SHP77 treated with DMSO at 0.1 percent for 48 hours (cell line): ENCODE data around the gene ASB1.
"Not testable (repeated sequence)": the region's sequence is repeated elsewhere in the genome, so short reads cannot be mapped to it uniquely, and the experiment has no call there.

Experiments
- DNase-seq: peaks from one replicate; lab custom pipeline; 2025; lab: John Stamatoyannopoulos, UW

ASB1 gene

GRCh38 chr2:238423561-238424312 lies 3.0 kb upstream of the ASB1 start:
- no peak for DNase-seq

GRCh38 chr2:238424313-238424700 lies 2.4 kb upstream of the ASB1 start:
- DNase-seq = no peak

DNA sequence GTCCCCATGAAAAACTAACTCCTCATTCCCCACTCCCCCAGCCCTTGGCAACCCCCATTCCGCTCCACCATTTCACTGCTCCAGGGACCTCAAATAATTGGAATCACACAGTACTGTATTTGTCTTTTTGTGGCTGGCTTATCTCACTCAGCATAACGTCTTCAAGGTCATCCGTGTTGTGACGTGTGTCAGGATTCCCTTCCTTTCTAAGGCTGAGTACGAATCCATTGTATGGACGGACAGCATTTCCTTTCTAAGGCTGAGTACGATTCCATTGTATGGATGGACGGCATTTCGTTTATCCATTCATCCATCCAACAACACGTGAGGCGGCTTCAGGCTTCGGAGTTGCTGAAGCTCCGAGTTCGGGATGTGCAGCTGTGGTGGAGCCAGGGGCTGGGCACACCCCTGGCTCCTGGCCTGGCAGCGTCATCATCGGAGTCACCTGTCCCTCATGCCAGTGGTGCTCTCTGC lies 1.2 kb upstream of the ASB1 start:
- no peak for DNase-seq

GRCh38 chr2:238425979-238426567 lies 654 bp upstream of the ASB1 start:
- peak; percentile 12 for DNase-seq

- DNase-seq = no peak
These were observed 872 bp downstream of the ASB1 start for GRCh38 chr2:238427435-238428162.

DNA sequence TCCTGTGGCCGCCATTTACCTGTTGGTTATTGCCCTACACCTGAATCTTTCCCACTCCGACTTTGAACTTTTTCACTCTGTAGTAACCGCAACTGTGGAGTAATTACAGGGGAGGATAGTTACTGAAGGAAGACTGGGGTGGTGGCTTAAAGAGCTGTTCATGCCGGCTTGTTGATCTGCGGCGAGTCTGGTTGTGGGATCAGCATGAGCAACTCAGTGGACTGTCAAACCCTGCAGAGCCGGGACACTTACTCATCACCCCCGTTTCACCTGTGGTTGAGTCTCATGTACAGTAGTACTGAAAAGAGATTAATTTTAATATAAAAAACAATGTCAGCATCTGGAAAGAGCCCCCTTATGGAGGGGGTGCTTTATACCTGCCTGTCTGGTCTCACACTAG lies 2.1 kb downstream of the ASB1 start:
- DNase-seq = no peak

- DNase-seq = no peak
These were observed 4.1 kb downstream of the ASB1 start for GRCh38 chr2:238430781-238431180.

GRCh38 chr2:238431456-238431855 lies 4.7 kb downstream of the ASB1 start:
- no peak for DNase-seq

- no peak for DNase-seq
These were observed 6.7 kb downstream of the ASB1 start for GRCh38 chr2:238433300-238433915.

DNA sequence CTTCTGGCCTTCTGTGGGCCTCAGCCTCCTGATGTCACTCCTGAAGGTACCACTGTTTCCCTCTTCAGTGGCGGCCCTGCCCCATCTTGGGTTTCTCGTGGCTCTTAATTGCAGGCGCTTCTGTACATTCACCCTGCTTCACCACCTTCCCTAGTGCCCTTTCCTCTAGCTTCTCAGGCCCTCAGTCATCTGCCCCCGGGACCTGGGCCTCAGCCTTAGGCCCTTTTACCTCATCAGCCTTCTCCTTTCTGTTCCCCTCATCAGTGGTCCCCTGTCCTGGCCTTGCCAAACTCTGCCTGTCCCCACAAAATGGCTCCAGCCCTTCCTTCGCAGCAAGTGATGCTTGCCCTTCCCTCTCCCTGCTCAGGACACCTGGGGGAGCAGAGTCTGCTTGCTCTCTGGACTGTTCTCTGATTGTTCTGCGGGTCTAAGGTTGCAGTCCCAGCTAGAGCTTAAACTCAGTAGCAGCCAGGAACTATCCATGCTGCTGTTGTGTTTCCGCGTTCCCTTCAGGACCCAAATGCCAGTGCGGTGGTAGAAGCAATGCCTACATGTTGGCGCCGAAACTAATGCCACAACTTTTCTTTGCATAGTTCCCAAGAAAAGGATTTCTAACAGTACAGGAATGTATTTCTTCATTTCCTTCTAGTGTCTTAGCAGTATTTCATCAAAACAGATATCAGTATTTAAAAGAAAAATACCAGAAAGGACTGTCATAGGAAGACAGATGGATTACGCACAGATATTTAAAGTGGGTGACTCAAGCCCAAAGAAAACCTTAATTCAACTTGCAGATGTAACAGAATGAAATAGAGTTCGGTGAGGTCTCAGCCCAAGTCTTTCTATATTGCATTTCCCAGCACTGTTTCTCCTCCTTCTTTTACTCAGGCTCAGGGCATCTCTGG lies 7.5 kb downstream of the ASB1 start:
- DNase-seq = no peak

DNA sequence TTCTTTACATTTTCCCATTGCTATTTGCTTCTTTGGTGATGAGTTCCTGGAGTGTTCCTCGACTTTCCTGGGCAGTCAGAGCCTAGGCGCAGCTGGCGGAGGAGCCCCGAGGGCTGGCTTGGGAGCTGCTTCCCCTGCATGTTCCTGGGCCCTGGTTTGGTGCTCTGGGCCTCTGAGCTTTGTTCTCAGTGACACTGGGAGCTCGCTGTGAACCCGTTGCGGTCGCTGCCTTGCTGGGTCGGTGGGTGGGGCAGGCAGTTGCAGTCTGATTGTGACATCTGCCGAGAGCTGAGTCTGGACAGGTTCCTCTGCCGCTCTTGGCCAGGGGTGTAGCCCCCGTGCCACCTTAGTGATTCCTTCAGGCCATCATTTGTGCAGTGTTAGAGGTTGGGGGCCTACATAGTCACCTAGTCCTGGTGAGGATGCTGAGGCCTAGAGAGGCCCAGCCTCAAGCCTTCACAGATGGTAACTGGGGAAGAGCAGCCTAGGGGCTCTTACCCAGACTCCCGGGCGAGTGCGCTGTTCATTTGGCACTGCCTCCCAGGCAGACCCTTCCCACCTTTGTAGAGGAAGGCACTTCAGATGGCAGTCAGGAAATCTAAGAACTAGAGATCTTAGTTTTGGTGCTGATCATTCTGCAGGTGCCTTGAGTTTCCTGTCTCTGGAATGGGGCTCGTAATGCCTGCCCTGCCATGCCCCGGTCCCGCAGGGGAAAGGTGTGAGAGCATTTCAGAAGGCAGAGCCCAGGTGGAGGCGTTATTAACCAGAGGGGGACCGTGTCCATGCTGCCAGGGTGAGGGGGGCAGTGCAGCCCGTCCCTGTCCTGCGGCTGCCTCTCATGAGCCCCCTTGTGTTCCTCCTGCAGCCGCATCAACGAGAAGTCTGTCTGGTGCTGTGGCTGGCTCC lies 8.4 kb downstream of the ASB1 start:
- DNase-seq = no peak

- DNase-seq = no peak
These were observed 9.0 kb downstream of the ASB1 start for GRCh38 chr2:238435752-238436096.

GRCh38 chr2:238438856-238439849 lies 12.4 kb downstream of the ASB1 start:
- no peak for DNase-seq

GRCh38 chr2:238439917-238440316 lies 13.2 kb downstream of the ASB1 start:
- DNase-seq = no peak

- no peak for DNase-seq
These were observed 13.6 kb downstream of the ASB1 start for GRCh38 chr2:238440331-238440730.

GRCh38 chr2:238440767-238441166 lies 14.0 kb downstream of the ASB1 start:
- DNase-seq = no peak

DNA sequence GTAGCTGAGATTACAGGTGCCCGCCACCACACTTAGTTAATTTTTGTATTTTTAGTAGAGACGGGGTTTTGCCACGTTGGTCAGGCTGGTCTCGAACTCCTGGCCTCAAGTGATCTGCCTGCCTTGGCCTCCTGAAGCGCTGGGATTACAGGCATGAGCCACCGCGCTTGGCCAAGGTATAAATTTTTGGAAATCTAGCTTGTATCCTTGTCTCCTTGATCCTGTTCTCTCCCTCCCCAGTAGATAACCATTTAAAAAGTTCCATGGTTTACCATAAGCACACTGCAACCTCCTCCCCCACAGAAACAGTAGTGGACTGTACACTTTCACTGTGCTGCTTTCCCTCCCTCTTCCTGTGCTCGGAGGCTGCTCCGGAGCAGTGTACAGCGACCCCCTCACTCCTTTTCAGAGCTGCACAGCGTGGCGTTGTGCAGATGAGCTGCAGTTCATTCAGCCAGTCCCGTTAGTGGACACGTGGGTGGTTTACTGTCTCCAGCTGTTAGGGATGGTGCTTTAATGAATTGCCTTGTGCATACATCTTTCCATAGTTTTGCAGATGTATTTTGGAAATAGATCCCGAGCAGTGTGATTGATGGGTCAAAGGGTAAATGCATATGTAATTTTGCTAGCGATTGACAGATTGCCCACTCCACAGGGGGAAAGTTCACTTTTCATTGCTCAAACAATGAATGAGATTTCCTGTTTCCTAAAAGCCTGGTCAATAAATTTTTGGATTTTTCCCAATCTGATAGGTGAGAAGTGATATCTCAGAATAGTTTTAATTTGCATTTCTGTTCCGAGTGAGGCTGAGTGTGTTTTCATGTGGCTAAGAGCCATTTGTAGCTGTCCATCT lies 14.8 kb downstream of the ASB1 start:
- no peak for DNase-seq

DNA sequence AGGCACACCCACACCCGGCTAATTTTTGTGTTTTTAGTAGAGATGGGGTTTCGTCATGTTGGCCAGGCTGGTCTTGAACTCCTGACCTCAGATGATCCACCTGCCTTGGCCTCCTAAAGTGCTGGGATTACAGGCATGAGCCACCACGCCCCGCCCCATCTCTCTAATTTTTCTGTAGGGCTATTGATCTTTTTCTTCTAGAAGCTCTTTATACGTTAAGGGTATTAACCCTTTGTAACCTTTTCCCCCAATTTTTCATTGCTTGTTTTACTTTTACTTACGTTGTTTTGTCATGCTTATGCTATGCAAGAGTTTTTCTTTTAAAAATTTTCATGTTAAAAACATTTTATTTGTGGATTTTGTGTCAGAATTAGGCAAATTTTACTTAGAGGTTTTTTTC lies 15.5 kb downstream of the ASB1 start:
- DNase-seq = not testable (repeated sequence)
